RWPE1 (cell line): Measurements from ENCODE around the gene MFSD12.

Experiments used
- CTCF ChIA-PET: fragments of 350-600 bp; sonication (Branson Sonifier 250); formaldehyde crosslinking; extraction: SDS; loops from one replicate; lab custom pipeline; 2021; lab: Yijun Ruan, JAX
- POLR2A ChIA-PET: fragments of 400-600 bp; formaldehyde crosslinking; extraction: SDS; loops from one replicate; lab custom pipeline; 2020; ENCODE audit warnings: antibody characterized with exemption; ENCODE audit not compliant: low non-redundant PET; lab: Yijun Ruan, JAX
- DNase-seq: peaks from one replicate; pipeline ENCODE4 v3.0.0; 2012; ENCODE audit warnings: low spot score
- H3K27ac ChIP-seq: fragments of 450-650 bp; 2 replicates; pipeline ENCODE4 v1.5.1; 2017
- CTCF ChIP-seq: fragments of 450-650 bp; conservative IDR thresholded peaks from 2 replicates; pipeline ENCODE4 v1.5.1; 2017; ENCODE audit warnings: low read depth, mild to moderate bottlenecking

MFSD12 gene

GRCh38 chr19:3549816-3550215, 7.6 kb downstream of the MFSD12 start:
- no peak for TF ChIP-seq CTCF
- POLR2A ChIA-PET, result no interaction called here
- DNase-seq, result no peak
- H3K27ac ChIP-seq, result peak overlapping the region; percentile 31
- CTCF ChIA-PET, result no interaction called here

GRCh38 chr19:3548606-3549005, 8.8 kb downstream of the MFSD12 start:
- no peak for DNase-seq
- TF ChIP-seq CTCF, result no peak
- H3K27ac ChIP-seq, result peak overlapping the region; percentile 31
- ChIA-PET POLR2A (no interaction called here), CTCF (no interaction called here)

GRCh38 chr19:3547767-3548282, 9.6 kb downstream of the MFSD12 start:
- no peak for DNase-seq
- ChIA-PET POLR2A (no interaction called here), CTCF (interaction anchor here (0.6 to 0.9 kb wide), 2 partner anchors 9 to 45 kb away, joined by 3 to 4 read pairs; no protein-coding TSS in a partner anchor)
- TF ChIP-seq CTCF, result 0 out of 2 replicates have a peak, but pooled peaks have one; percentile 8
- H3K27ac ChIP-seq, result no peak overlapping the region

GRCh38 chr19:3547301-3547731, 10.1 kb downstream of the MFSD12 start:
- H3K27ac ChIP-seq, result peak overlapping the region; percentile 64; the same call in 1 of the 2 replicates
- peak; percentile 53 for TF ChIP-seq CTCF
- DNase-seq, result no peak
- CTCF ChIA-PET, result interaction anchor here (0.6 to 0.9 kb wide), 2 partner anchors 9 to 45 kb away, joined by 3 to 4 read pairs; no protein-coding TSS in a partner anchor
- POLR2A ChIA-PET, result no interaction called here

- peak overlapping the region; percentile 64 for H3K27ac ChIP-seq
- no peak for DNase-seq
- ChIA-PET CTCF (interaction anchor here (1.4 to 1.5 kb wide), 2 partner anchors 8 to 11 kb away, joined by 9 to 14 read pairs; partner anchors contain the start of gene MFSD12), POLR2A (no interaction called here)
- TF ChIP-seq CTCF, result no peak
These were observed 11.3 kb downstream of the MFSD12 start for GRCh38 chr19:3546119-3546518.

- DNase-seq, result no peak
- H3K27ac ChIP-seq, result peak overlapping the region; percentile 64
- TF ChIP-seq CTCF, result no peak
- POLR2A ChIA-PET, result no interaction called here
- CTCF ChIA-PET, result interaction anchor here (0.6 to 1.5 kb wide), 7 partner anchors 9 to 401 kb away, joined by 3 to 14 read pairs (median 6); partner anchors contain the start of gene MFSD12
These were observed 11.7 kb downstream of the MFSD12 start for GRCh38 chr19:3545669-3546034.
